Measurements from ENCODE around the gene HRH3. TPM values are rescaled to one million over a fixed set of nuclear protein-coding genes. Genes with fewer than 3 reads are reported as not detected.

Gene HRH3
- total RNA-seq, 4 donors from 2014 or later, result not detected

DNA sequence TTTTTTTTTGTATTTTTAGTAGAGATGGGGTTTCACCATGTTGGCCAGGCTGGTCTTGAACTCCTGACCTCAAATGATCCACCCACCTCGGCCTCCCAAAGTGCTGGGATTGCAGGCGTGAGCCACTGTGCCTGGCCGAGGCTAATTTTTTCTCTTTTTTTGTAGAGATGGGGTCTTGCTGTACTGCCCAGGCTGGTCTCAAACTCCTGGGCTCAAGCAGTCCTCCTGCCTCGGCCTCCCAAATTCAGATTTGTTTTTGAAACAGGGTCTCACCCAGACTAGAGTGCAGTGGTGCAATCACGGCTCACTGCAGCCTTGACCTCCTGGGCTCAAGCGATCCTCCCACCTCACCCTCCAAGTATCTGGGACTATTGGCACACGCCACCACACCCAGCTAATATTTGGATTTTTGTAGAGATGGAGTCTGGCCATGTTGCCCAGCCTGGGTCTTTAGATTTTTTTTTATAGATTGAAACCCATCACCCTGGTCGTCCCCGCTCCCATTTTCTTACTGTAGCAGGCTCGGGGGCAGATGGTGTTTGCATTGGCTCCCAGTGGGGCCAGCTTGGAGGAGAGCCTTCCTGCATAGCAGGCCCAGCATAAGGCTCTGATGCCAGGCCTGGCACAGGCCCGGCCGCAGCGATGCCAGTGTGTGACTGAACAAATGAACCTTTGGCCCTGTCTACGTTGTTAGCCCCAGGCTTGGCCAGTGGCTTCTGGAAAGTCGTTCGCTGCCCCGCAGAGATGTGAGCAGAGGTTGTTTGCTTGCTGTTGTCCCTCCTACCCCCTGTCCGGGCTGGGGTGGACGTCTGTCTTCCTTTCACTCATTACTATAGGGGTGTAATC is 41.5 kb downstream of the HRH3 start:
- 92 to 99% methylated on average over 9 to 10 of the region's 19 CpGs for WGBS, 2 donors
- H3K27ac ChIP-seq, result no peak overlapping the region

DNA sequence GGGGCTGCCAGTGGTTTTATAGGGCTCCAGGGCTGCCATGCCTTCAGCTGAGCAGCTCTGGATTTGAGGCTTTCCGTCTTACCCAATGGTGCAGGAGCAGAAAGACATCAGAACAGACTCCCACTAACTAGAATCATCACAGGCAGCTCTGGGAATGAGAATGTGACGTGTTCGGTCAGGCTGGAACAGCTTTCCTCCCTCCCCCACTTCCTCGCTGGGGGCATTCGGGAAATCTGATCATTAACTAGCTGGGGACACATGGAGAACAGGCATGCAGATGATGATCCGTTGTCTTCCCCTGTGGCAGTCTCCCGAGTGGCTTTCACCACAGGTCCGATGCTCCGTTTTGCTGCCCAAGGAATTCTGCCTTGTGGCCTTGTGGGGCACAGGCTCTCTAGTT is 42.8 kb downstream of the HRH3 start:
- Histone ChIP-seq H3K36me3 (peaks cover 2 to 76% (median 11%) of the 10 kb centered on the region in 3 donors), H3K9me3 (no peaks in the 10 kb centered on the region), H3K4me1 (peaks cover 0 to 9% (median 7%) of the 10 kb centered on the region in 3 donors), H3K27me3 (no peaks in the 10 kb centered on the region), H3K27ac (no peak overlapping the region), H3K4me3 (no peak overlapping the region)
- 87 to 93% methylated on average over 9 of the region's 9 CpGs for whole genome bisulfite sequencing, 2 donors
- intact Hi-C loops (cut with DNase I), result no loop called here
- TF ChIP-seq POLR2A (IDR thresholded peaks at IDR 0.05), result no peak
- TF ChIP-seq, protein P1, sequence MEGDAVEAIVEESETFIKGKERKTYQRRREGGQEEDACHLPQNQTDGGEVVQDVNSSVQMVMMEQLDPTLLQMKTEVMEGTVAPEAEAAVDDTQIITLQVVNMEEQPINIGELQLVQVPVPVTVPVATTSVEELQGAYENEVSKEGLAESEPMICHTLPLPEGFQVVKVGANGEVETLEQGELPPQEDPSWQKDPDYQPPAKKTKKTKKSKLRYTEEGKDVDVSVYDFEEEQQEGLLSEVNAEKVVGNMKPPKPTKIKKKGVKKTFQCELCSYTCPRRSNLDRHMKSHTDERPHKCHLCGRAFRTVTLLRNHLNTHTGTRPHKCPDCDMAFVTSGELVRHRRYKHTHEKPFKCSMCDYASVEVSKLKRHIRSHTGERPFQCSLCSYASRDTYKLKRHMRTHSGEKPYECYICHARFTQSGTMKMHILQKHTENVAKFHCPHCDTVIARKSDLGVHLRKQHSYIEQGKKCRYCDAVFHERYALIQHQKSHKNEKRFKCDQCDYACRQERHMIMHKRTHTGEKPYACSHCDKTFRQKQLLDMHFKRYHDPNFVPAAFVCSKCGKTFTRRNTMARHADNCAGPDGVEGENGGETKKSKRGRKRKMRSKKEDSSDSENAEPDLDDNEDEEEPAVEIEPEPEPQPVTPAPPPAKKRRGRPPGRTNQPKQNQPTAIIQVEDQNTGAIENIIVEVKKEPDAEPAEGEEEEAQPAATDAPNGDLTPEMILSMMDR (IDR thresholded peaks at IDR 0.05), result no peak
- DNase-seq, result no peak

More for the DNA sequence above, 41.5 kb downstream of the HRH3 start:
- intact Hi-C loops (cut with DNase I), result no loop called here
- H3K36me3 ChIP-seq, result peaks cover 2 to 64% (median 11%) of the 10 kb centered on the region in 3 donors
- TF ChIP-seq, protein P1 (IDR thresholded peaks at IDR 0.05), result no peak
- TF ChIP-seq POLR2A (IDR thresholded peaks at IDR 0.05), result no peak
- H3K9me3 ChIP-seq, result no peaks in the 10 kb centered on the region
- H3K27me3 ChIP-seq, result no peaks in the 10 kb centered on the region
- no peak for DNase-seq
- H3K4me3 ChIP-seq, result no peak overlapping the region
- peaks cover 2 to 16% (median 9%) of the 10 kb centered on the region in 3 donors for H3K4me1 ChIP-seq

DNA sequence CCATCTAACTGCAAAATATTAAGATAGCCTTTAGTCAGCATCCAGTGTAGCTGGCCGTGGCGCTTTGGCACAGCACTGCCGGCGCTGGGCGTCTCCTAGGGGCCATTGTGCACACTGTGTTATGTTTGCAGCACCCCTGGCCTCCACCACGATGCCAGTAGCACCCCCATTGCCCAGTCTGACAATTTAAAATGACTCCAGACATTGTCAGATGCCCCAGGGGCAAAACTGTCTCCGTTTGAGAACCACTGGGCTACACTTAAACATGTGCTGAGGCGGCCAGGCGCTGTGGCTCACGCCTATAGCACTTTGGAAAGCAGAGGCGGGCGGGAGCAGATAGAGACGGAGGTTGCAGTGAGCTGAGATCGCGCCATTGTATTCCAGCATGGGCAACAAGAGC is 43.2 kb downstream of the HRH3 start:
- TF ChIP-seq, protein P1 (IDR thresholded peaks at IDR 0.05), result no peak
- H3K9me3 ChIP-seq, result no peaks in the 10 kb centered on the region
- no peak overlapping the region for H3K27ac ChIP-seq
- peaks cover 2 to 79% (median 11%) of the 10 kb centered on the region in 3 donors for H3K36me3 ChIP-seq
- H3K4me1 ChIP-seq, result peaks cover 0 to 5% (median 3%) of the 10 kb centered on the region in 3 donors
- 84 to 87% methylated on average over 9 to 15 of the region's 15 CpGs for WGBS, 2 donors
- H3K4me3 ChIP-seq, result no peak overlapping the region
- intact Hi-C loops (cut with DNase I), result no loop called here
- DNase-seq, result no peak
- no peaks in the 10 kb centered on the region for H3K27me3 ChIP-seq

DNA sequence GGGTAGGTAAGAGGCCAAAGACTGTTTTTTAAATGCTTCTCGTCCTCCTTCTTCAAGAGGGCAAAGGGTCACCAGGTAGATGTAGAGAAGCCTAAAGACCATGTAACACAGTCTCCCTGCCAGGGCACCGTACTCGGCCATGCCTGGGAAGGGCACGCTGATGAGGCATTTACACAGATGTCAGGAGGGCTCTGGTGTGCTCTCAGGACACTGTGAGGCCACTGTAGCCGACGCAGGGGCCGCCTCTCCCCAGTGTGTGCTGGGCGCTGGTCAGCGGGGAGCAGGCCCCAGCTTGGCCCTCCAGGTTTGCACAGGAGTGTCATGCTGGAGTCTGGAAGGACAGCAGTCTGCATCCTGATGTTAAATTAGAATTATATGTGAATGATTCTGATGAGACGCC is 44.4 kb downstream of the HRH3 start:
- Histone ChIP-seq H3K36me3 (peaks cover 2 to 77% (median 11%) of the 10 kb centered on the region in 3 donors), H3K9me3 (no peaks in the 10 kb centered on the region), H3K4me3 (no peak overlapping the region), H3K4me1 (no peaks in the 10 kb centered on the region), H3K27ac (no peak overlapping the region), H3K27me3 (no peaks in the 10 kb centered on the region)
- intact Hi-C loops (cut with DNase I), result no loop called here
- 88 to 89% methylated on average over 2 to 5 of the region's 10 CpGs for WGBS, 2 donors
- no peak for TF ChIP-seq POLR2A (IDR thresholded peaks at IDR 0.05)
- TF ChIP-seq, protein P1 (IDR thresholded peaks at IDR 0.05), result no peak
- DNase-seq, result no peak

DNA sequence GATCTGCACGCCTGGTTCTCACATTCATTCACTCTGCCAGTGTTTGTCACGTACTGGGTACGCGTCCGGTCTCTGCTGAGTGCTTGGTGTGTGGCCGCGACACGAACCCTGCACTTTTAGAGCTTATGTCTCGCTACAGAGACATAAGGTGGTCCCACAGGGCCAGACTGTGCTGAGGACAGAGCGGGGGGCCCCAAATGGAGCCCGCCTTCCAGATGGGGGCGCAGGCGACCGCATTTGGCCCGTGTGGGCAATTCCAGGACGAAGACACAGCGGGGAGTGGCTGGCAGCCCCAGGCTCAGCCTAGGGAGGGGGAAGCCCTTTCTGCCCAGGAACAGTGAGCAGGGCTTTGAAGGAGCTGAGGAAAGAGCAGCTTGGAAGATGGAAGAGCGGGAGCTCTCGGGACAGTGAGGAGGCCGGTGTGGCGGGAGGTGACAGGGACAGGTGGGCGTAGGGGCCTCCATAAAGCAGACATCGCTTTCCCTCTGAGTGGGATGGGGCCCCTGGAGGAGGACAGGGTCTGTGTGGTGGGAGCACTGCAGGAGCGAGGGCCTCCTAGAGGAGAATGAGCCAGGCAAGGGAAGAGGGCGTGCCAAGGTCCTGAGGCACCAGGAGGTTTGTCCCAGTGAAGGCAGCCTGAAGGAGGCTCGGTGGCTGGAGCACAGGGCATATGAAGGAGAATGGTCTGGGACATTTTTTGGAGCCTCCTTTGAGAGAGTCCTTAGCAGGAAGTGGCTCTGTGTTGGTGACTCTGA is 45.0 kb downstream of the HRH3 start:
- no peaks in the 10 kb centered on the region for H3K9me3 ChIP-seq
- no peak for DNase-seq
- intact Hi-C loops (cut with DNase I), result no loop called here
- peaks cover 2 to 77% (median 11%) of the 10 kb centered on the region in 3 donors for H3K36me3 ChIP-seq
- H3K27ac ChIP-seq, result no peak overlapping the region
- H3K27me3 ChIP-seq, result no peaks in the 10 kb centered on the region
- no peak overlapping the region for H3K4me3 ChIP-seq
- TF ChIP-seq POLR2A (IDR thresholded peaks at IDR 0.05), result no peak
- TF ChIP-seq, protein P1 (IDR thresholded peaks at IDR 0.05), result no peak
- no peaks in the 10 kb centered on the region for H3K4me1 ChIP-seq
- 86 to 96% methylated on average over 17 to 24 of the region's 26 CpGs for WGBS, 2 donors

All from esophagus squamous epithelium (tissue), 5 donors.